H1 (cell line): ENCODE measurements around the gene ELMO1. TPM values are rescaled to one million over a fixed set of nuclear protein-coding genes. Genes with fewer than 3 reads are reported as not detected.

Experiments used
- CTCF ChIA-PET: fragments of 300-600 bp; sonication (Branson Sonifier 250); formaldehyde crosslinking; loops from one replicate; lab custom pipeline; 2021; ENCODE audit not compliant: partially characterized antibody; lab: Charles Lee
- POLR2A ChIA-PET: fragments of 300-600 bp; sonication (Branson Sonifier 250); formaldehyde crosslinking; loops from one replicate; lab custom pipeline; 2021; ENCODE audit warnings: inconsistent platforms; ENCODE audit not compliant: partially characterized antibody; lab: Charles Lee
- DNase-seq, 2 experiments: peaks; one replicate each; pipeline versions ENCODE4 v3.0.0 to v3.0.0-alpha.2; 2010 to 2022; ENCODE audit warnings: low spot score in 2 of 2, low read depth in 1 of 2, mixed read lengths in 1 of 2
- FAIRE-seq: peaks from 2 replicates; lab custom pipeline; 2011; peaks lifted over from hg19 to GRCh38; lab: Jason Lieb, UNC
- H2AFZ ChIP-seq: 2 replicates; pipeline ENCODE4 v1.8.1; 2012; ENCODE audit warnings: low read length, inconsistent platforms
- H2AK5ac ChIP-seq: 2 replicates; pipeline ENCODE4 v1.6.1; 2013; ENCODE audit warnings: low read depth, low read length
- H2BK120ac ChIP-seq: replicated peaks from 2 replicates; pipeline ENCODE3; 2013; ENCODE audit warnings: low read depth, low read length, inconsistent platforms
- H2BK12ac ChIP-seq: 2 replicates; pipeline ENCODE4 v1.6.1; 2013; ENCODE audit warnings: low read depth, low read length
- H2BK15ac ChIP-seq: 2 replicates; pipeline ENCODE4 v1.6.1; 2013; ENCODE audit warnings: low read length
- H2BK20ac ChIP-seq: 2 replicates; pipeline ENCODE4 v1.6.1; 2013; ENCODE audit warnings: low read length
- H2BK5ac ChIP-seq: 2 replicates; pipeline ENCODE4 v1.6.1; 2013; ENCODE audit warnings: low read depth, low read length
- H3K14ac ChIP-seq: 2 replicates; pipeline ENCODE4 v1.6.1; 2013; ENCODE audit warnings: inconsistent platforms; ENCODE audit not compliant: insufficient read length
- H3K18ac ChIP-seq: 2 replicates; pipeline ENCODE4 v1.6.1; 2013; ENCODE audit warnings: low read length; ENCODE audit errors: extremely low read depth
- H3K23ac ChIP-seq: 2 replicates; pipeline ENCODE4 v1.6.1; 2013; ENCODE audit warnings: inconsistent platforms; ENCODE audit not compliant: insufficient read length
- H3K23me2 ChIP-seq: 2 replicates; pipeline ENCODE4 v1.6.1; 2013; ENCODE audit warnings: low read depth, low read length
- H3K27ac ChIP-seq: 2 replicates; pipeline ENCODE4 v1.6.1; 2011; ENCODE audit warnings: low read depth, low read length, inconsistent platforms
- H3K27me3 ChIP-seq, 4 experiments: replicated peaks in 1 of 4; 1 replicate in 1 of 4; 2 replicates in 3 of 4; pipeline versions ENCODE4 v1.6.1 to v1.8.1; 2011 to 2013; ENCODE audit warnings: low read length in 3 of 4, mild to moderate bottlenecking in 3 of 4, inconsistent platforms in 2 of 4, mixed read lengths in 2 of 4, moderate library complexity in 1 of 4; ENCODE audit not compliant: control insufficient read depth in 3 of 4, insufficient read depth in 3 of 4; ENCODE audit errors: extremely low read depth in 1 of 4
- H3K36me3 ChIP-seq, 4 experiments: 2 replicates each; pipeline versions ENCODE4 v1.6.1 to v1.8.1; 2011 to 2013; ENCODE audit warnings: mild to moderate bottlenecking in 4 of 4, low read length in 3 of 4, moderate library complexity in 2 of 4, control low read depth in 1 of 4, inconsistent platforms in 1 of 4; ENCODE audit not compliant: insufficient read depth in 4 of 4, control insufficient read depth in 2 of 4
- H3K4ac ChIP-seq: replicated peaks from 2 replicates; pipeline ENCODE3; 2013; ENCODE audit warnings: low read length, low read depth, mixed read lengths, inconsistent platforms; ENCODE audit not compliant: insufficient read length
- H3K4me1 ChIP-seq, 4 experiments: replicated peaks in 1 of 4; 1 replicate in 1 of 4; 2 replicates in 3 of 4; pipeline versions ENCODE4 v1.6.1 to v1.8.1; 2011 to 2013; ENCODE audit warnings: low read length in 3 of 4, inconsistent platforms in 2 of 4, mixed read lengths in 1 of 4; ENCODE audit not compliant: insufficient read depth in 4 of 4, control insufficient read depth in 3 of 4
- H3K4me2 ChIP-seq, 2 experiments: 2 replicates each; pipeline versions ENCODE4 v1.6.1 to v1.8.1; 2011 to 2013; ENCODE audit warnings: low read depth in 2 of 2, low read length in 2 of 2, control low read depth in 1 of 2, inconsistent platforms in 1 of 2, mild to moderate bottlenecking in 1 of 2; ENCODE audit not compliant: insufficient read depth in 1 of 2
- H3K4me3 ChIP-seq, 4 experiments: fragments of 200-600, 300-600 bp in 1 of 4; sonication (generic), shearing (Covaris generic), sonication (Bioruptor Twin) in 1 of 4; 2 replicates each; pipeline versions ENCODE4 v1.5.1 to v1.8.1; 2011 to 2016; ENCODE audit warnings: low read length in 4 of 4, low read depth in 3 of 4, control low read depth in 2 of 4, inconsistent platforms in 2 of 4, mild to moderate bottlenecking in 2 of 4, mixed read lengths in 1 of 4, moderate library complexity in 1 of 4; ENCODE audit not compliant: insufficient read depth in 2 of 4; ENCODE audit errors: extremely low read depth in 1 of 4
- H3K56ac ChIP-seq: replicated peaks from 2 replicates; pipeline ENCODE3; 2013; ENCODE audit warnings: low read depth, mild to moderate bottlenecking, mixed read lengths, low read length, inconsistent platforms; ENCODE audit not compliant: insufficient read length
- H3K79me1 ChIP-seq: 2 replicates; pipeline ENCODE4 v1.6.1; 2013; ENCODE audit warnings: low read depth, low read length, control low read depth
- H3K79me2 ChIP-seq, 2 experiments: 2 replicates each; pipeline versions ENCODE4 v1.6.1 to v1.8.1; 2012 to 2013; ENCODE audit warnings: low read length in 2 of 2, mild to moderate bottlenecking in 2 of 2, inconsistent platforms in 1 of 2; ENCODE audit not compliant: insufficient read depth in 2 of 2, control insufficient read depth in 1 of 2
- H3K9ac ChIP-seq, 4 experiments: replicated peaks in 1 of 4; 1 replicate in 1 of 4; 2 replicates in 3 of 4; pipeline versions ENCODE4 v1.6.1 to v1.8.1; 2011 to 2013; ENCODE audit warnings: low read depth in 3 of 4, low read length in 3 of 4, control low read depth in 2 of 4, mild to moderate bottlenecking in 2 of 4, moderate library complexity in 2 of 4, inconsistent platforms in 1 of 4; ENCODE audit errors: extremely low read depth in 1 of 4
- H3K9me3 ChIP-seq, 2 experiments: 2 replicates each; pipeline versions ENCODE4 v1.6.1 to v1.8.1; 2012 to 2013; ENCODE audit warnings: mild to moderate bottlenecking in 2 of 2, moderate library complexity in 2 of 2, control low read depth in 1 of 2, inconsistent platforms in 1 of 2, low read depth in 1 of 2, low read length in 1 of 2, mixed read lengths in 1 of 2; ENCODE audit not compliant: insufficient read depth in 2 of 2
- H4K20me1 ChIP-seq, 2 experiments: replicated peaks in 1 of 2; 2 replicates each; pipeline versions ENCODE3 to v1.8.1; 2011 to 2013; ENCODE audit warnings: inconsistent platforms in 2 of 2, low read length in 2 of 2, mild to moderate bottlenecking in 1 of 2; ENCODE audit not compliant: insufficient read depth in 2 of 2, control insufficient read depth in 1 of 2
- H4K5ac ChIP-seq: 2 replicates; pipeline ENCODE4 v1.6.1; 2013; ENCODE audit warnings: low read length, low read depth, mixed read lengths, inconsistent platforms; ENCODE audit not compliant: insufficient read length
- H4K8ac ChIP-seq: 2 replicates; pipeline ENCODE4 v1.8.0; 2013; ENCODE audit warnings: mild to moderate bottlenecking, moderate library complexity, low read length, inconsistent platforms; ENCODE audit not compliant: insufficient read depth; ENCODE audit errors: extremely low read depth
- H4K91ac ChIP-seq: replicated peaks from 2 replicates; pipeline ENCODE3; 2013; ENCODE audit warnings: low read length, mixed read lengths, inconsistent platforms; ENCODE audit not compliant: insufficient read length
- CBX5 ChIP-seq: fragments of 300-800, 300-1000 bp; sonication (generic); IDR thresholded peaks from 2 replicates; pipeline ENCODE4 v1.7.1; 2016; ENCODE audit warnings: antibody characterized with exemption, low read length, low read depth
- CTBP2 ChIP-seq: IDR thresholded peaks from 2 replicates; pipeline ENCODE4 v1.7.0; 2011; ENCODE audit warnings: borderline replicate concordance, mild to moderate bottlenecking, moderate library complexity, mixed read lengths, low read length; ENCODE audit not compliant: insufficient read depth, insufficient read length
- EP300 ChIP-seq, 2 experiments: IDR thresholded peaks; 1 replicate in 1 of 2; 2 replicates in 1 of 2; pipeline ENCODE4 v1.6.1; 2011 to 2012; ENCODE audit warnings: low read depth in 2 of 2, low read length in 2 of 2, mild to moderate bottlenecking in 2 of 2, borderline replicate concordance in 1 of 2, inconsistent platforms in 1 of 2, moderate library complexity in 1 of 2
- FOSL1 ChIP-seq: IDR thresholded peaks from 2 replicates; pipeline ENCODE4 v1.6.1; 2011; ENCODE audit warnings: mild to moderate bottlenecking, low read depth, low read length, moderate library complexity; ENCODE audit not compliant: insufficient read depth
- HDAC2 ChIP-seq, 2 experiments: fragments of 300-600 bp in 1 of 2; sonication (generic) in 1 of 2; IDR thresholded peaks; 2 replicates each; pipeline ENCODE4 v1.6.1; 2011 to 2012; ENCODE audit warnings: low read depth in 2 of 2, low read length in 2 of 2, mild to moderate bottlenecking in 2 of 2, moderate library complexity in 2 of 2, borderline replicate concordance in 1 of 2, inconsistent platforms in 1 of 2
- KDM1A ChIP-seq: fragments of 200-600, 300-600 bp; sonication (generic); IDR thresholded peaks from 2 replicates; pipeline ENCODE4 v1.7.1; 2016; ENCODE audit warnings: mild to moderate bottlenecking, low read length, borderline replicate concordance
- RAD21 ChIP-seq, 2 experiments: IDR thresholded peaks in 1 of 2; conservative IDR thresholded peaks in 1 of 2; 2 replicates each; pipeline ENCODE4 v1.6.1; 2011; ENCODE audit warnings: low read depth in 2 of 2, low read length in 2 of 2, improper control_type of control experiment in 1 of 2, inconsistent platforms in 1 of 2, mild to moderate bottlenecking in 1 of 2, moderate library complexity in 1 of 2
- RBBP5 ChIP-seq: IDR thresholded peaks from 2 replicates; pipeline ENCODE4 v1.7.1; 2012; ENCODE audit warnings: low read depth, mild to moderate bottlenecking, inconsistent platforms, low read length, moderate library complexity, borderline replicate concordance
- RFX5 ChIP-seq: IDR thresholded peaks from 2 replicates; pipeline ENCODE4 v1.6.1; 2011; ENCODE audit warnings: low read depth, low read length, improper control_type of control experiment, borderline replicate concordance
- TAF7 ChIP-seq: optimal IDR thresholded peaks from 2 replicates; pipeline ENCODE3; 2011; ENCODE audit warnings: low read depth, mild to moderate bottlenecking, inconsistent platforms, low read length, moderate library complexity, borderline replicate concordance
- TBP ChIP-seq: IDR thresholded peaks from 2 replicates; pipeline ENCODE4 v1.6.1; 2011; ENCODE audit warnings: low read depth, low read length, improper control_type of control experiment
- WGBS, 2 experiments: shearing (Covaris generic) in 1 of 2; methylation state at CpG; one replicate each; pipeline versions ENCODE4 v1.1.6 to v1.1.7; 2013 to 2015; ENCODE audit warnings: low lambda C conversion rate in 2 of 2, mixed read lengths in 2 of 2, inconsistent platforms in 1 of 2, low coverage in 1 of 2, missing lambda C conversion rate in 1 of 2; ENCODE audit not compliant: insufficient replicate concordance in 2 of 2, insufficient coverage in 1 of 2, insufficient read length in 1 of 2; ENCODE audit errors: extremely low coverage in 1 of 2, missing lambda C conversion rate in 1 of 2; 5-methylcytosine and 5-hydroxymethylcytosine counted together
- polyA plus RNA-seq, 7 experiments: library from polyadenylated mRNA; depleted of rRNA in 3 of 7; stranded (reverse) in 5 of 7; unstranded in 2 of 7; fragments of >200 nt in 5 of 7; fragments of 200-250 nt in 2 of 7; gene quantifications; 1 replicate in 5 of 7; 2 replicates in 1 of 7; 4 replicates in 1 of 7; pipeline versions ENCODE4 v1.2.1 to v1.2.3, GENCODE V29; 2011 to 2013; ENCODE audit warnings: missing spikeins in 2 of 7, mixed read lengths in 2 of 7
- total RNA-seq: library from RNA; stranded (reverse); fragmentation: NEBNext Ultra II Directional; extraction: Animal tissue kit (Norgen Biotek cat#: 25700); gene quantifications from 2 replicates; pipeline ENCODE4 v1.2.1, GENCODE V29; 2021

The ELMO1 gene
- total and polyA plus RNA-seq, 2 of the 8 experiments (the other 6 are each of a cell fraction or from before 2014, with no cell fraction given), result 18.4 to 21.0 TPM

DNA sequence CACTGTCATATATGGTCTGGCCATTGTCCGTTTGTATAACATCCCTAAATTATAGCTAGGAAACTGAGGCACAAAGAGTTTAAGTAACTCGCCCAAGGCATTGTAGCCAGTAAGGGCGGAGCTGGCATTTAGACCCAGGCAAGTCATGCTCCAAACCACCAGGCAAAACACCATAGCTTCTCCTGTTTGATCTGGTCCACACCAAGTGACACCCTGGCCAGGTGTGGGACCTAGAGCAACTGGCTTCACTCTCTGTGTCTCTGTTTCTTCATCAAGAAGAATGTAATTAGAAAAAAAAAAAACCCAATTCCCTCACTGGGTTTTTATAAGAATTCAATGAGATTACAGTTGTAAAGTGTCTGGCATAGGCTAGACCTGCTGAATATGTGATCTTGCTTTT lies 639.2 kb downstream of the ELMO1 start:
- no peaks in the 10 kb centered on the region; the same call in 1 of the 2 replicates for H3K79me1 ChIP-seq
- H3K9ac ChIP-seq, result no peak overlapping the region
- ChIA-PET CTCF (interaction anchor here (1.3 to 1.5 kb wide), 2 partner anchors 20 to 44 kb away, joined by 3 to 4 read pairs; no protein-coding TSS in a partner anchor), POLR2A (no interaction called here)
- WGBS, 2 experiments, result 94% methylated on average over 3 of the region's 3 CpGs; no CpG with 5 or more reads in 1 of the 2 experiments
- H2AFZ ChIP-seq, result no peak overlapping the region
- H3K4ac ChIP-seq, result no peak overlapping the region
- no peak overlapping the region for H3K18ac ChIP-seq
- H3K4me2 ChIP-seq, result no peak overlapping the region
- no peak overlapping the region for H2BK120ac ChIP-seq
- no peaks in the 10 kb centered on the region for H3K36me3 ChIP-seq
- no peak overlapping the region for H2BK20ac ChIP-seq
- H2BK5ac ChIP-seq, result no peak overlapping the region
- DNase-seq, result no peak
- no peak overlapping the region for H2BK15ac ChIP-seq
- H3K56ac ChIP-seq, result no peak overlapping the region
- no peaks in the 10 kb centered on the region for H4K20me1 ChIP-seq
- H4K8ac ChIP-seq, result no peak overlapping the region
- no peaks in the 10 kb centered on the region for H3K27me3 ChIP-seq
- no peaks in the 10 kb centered on the region for H3K4me1 ChIP-seq
- H3K27ac ChIP-seq, result no peak overlapping the region
- no peak overlapping the region for H4K5ac ChIP-seq
- no peak for FAIRE-seq
- H4K91ac ChIP-seq, result no peak overlapping the region
- 0 out of 2 replicates have a peak, but pooled peaks cover 3% of the 10 kb centered on the region for H3K23me2 ChIP-seq
- no peak overlapping the region for H3K23ac ChIP-seq
- H3K79me2 ChIP-seq, result no peaks in the 10 kb centered on the region
- no peak overlapping the region for H2BK12ac ChIP-seq
- H3K4me3 ChIP-seq, result no peak overlapping the region
- no peak overlapping the region for H3K14ac ChIP-seq
- H2AK5ac ChIP-seq, result no peak overlapping the region
- no peaks in the 10 kb centered on the region for H3K9me3 ChIP-seq
- TF ChIP-seq RAD21 (IDR thresholded peaks at IDR 0.05 in 1 of 2, conservative IDR thresholded peaks at IDR 0.05 in 1 of 2; ENCODE audit: low read depth in 2 of 2, low read length in 2 of 2) (no peak), EP300 (IDR thresholded peaks at IDR 0.05; ENCODE audit: borderline replicate concordance in 1 of 2, low read depth in 2 of 2, low read length in 2 of 2) (no peak), CTBP2 (no peak), RFX5 (no peak), KDM1A (no peak), FOSL1 (no peak), TAF7 (no peak), HDAC2 (IDR thresholded peaks at IDR 0.05; ENCODE audit: borderline replicate concordance in 1 of 2, low read depth in 2 of 2, low read length in 2 of 2) (no peak), RBBP5 (no peak), TBP (no peak), CBX5 (no peak)
